Measurements from ENCODE around the gene NDFIP1.

GRCh38 chr5:142074006-142074405 lies 34.6 kb upstream of the NDFIP1 start:
- TF ChIP-seq CTCF (IDR thresholded peaks at IDR 0.05 in 8 of 11, conservative IDR thresholded peaks at IDR 0.05 in 3 of 11) (no peak), POLR2A (IDR thresholded peaks at IDR 0.05) (no peak)

Data from spleen (tissue), 7 donors.